Measurements from ENCODE around the gene OR5T3.

The OR5T3 gene

GRCh38 chr11:56271092-56271491 is 19.0 kb downstream of the OR5T3 start:
- H4K20me1 ChIP-seq (ENCODE audit: insufficient read depth): no peaks in the 10 kb centered on the region
- no peak overlapping the region for H3K4me2 ChIP-seq
- H3K9ac ChIP-seq: no peak overlapping the region
- H2AFZ ChIP-seq (ENCODE audit: low read depth): no peak overlapping the region
- no peaks in the 10 kb centered on the region for H3K79me2 ChIP-seq (ENCODE audit: insufficient read depth, low read depth)
- no peaks in the 10 kb centered on the region for H3K36me3 ChIP-seq (ENCODE audit: insufficient read depth)
- no peaks in the 10 kb centered on the region for H3K27me3 ChIP-seq (ENCODE audit: insufficient read depth, low read depth)
- no peak for TF ChIP-seq CTCF (conservative IDR thresholded peaks at IDR 0.05; ENCODE audit: low read depth, low read length)
- H3K4me3 ChIP-seq (IDR thresholded peaks at IDR 0.05; ENCODE audit: insufficient read depth, low read depth, low read length): no peak overlapping the region
- no peak overlapping the region for H3K27ac ChIP-seq
- no peaks in the 10 kb centered on the region for H3K4me1 ChIP-seq (ENCODE audit: low read depth, poor library complexity, severe bottlenecking)

GRCh38 chr11:56273854-56274253 is 21.8 kb downstream of the OR5T3 start, which contains the start of gene OR5T1:
Gene OR5T1, plus strand, starts transcription at chr11:56274154. Its CDS starts 1,485 bp downstream, at chr11:56275639.
- H3K27ac ChIP-seq: no peak within 1 kb of the TSS
- no peaks in the 10 kb centered on the region for H3K27me3 ChIP-seq (ENCODE audit: insufficient read depth, low read depth)
- no peak within 1 kb of the TSS for H3K9ac ChIP-seq
- H2AFZ ChIP-seq (ENCODE audit: low read depth): no peak within 1 kb of the TSS
- H3K4me2 ChIP-seq: no peak within 1 kb of the TSS
- H3K4me3 ChIP-seq (IDR thresholded peaks at IDR 0.05; ENCODE audit: insufficient read depth, low read depth, low read length): no peak within 1 kb of the TSS
- H3K4me1 ChIP-seq (ENCODE audit: low read depth, poor library complexity, severe bottlenecking): no peaks in the 10 kb centered on the region
- TF ChIP-seq CTCF (conservative IDR thresholded peaks at IDR 0.05; ENCODE audit: low read depth, low read length): no peak
- no peaks in the 10 kb centered on the region for H4K20me1 ChIP-seq (ENCODE audit: insufficient read depth)
- no peaks in the 10 kb centered on the region for H3K36me3 ChIP-seq (ENCODE audit: insufficient read depth)
- no peaks in the 10 kb centered on the region for H3K79me2 ChIP-seq (ENCODE audit: insufficient read depth, low read depth)

GRCh38 chr11:56292154-56292553 is 40.1 kb downstream of the OR5T3 start, which contains the start of gene OR8H1:
Gene OR8H1, minus strand, starts transcription at chr11:56292254. Its CDS starts 1,192 bp downstream, at chr11:56291062.
- Histone ChIP-seq H3K79me2 (ENCODE audit: insufficient read depth, low read depth) (no peaks in the 10 kb centered on the region), H3K36me3 (ENCODE audit: insufficient read depth) (no peaks in the 10 kb centered on the region), H3K27ac (no peak within 1 kb of the TSS), H3K4me2 (no peak within 1 kb of the TSS), H3K9ac (no peak within 1 kb of the TSS), H2AFZ (ENCODE audit: low read depth) (no peak within 1 kb of the TSS), H3K27me3 (ENCODE audit: insufficient read depth, low read depth) (no peaks in the 10 kb centered on the region), H3K4me1 (ENCODE audit: low read depth, poor library complexity, severe bottlenecking) (no peaks in the 10 kb centered on the region), H4K20me1 (ENCODE audit: insufficient read depth) (no peaks in the 10 kb centered on the region), H3K4me3 (IDR thresholded peaks at IDR 0.05; ENCODE audit: insufficient read depth, low read depth, low read length) (no peak within 1 kb of the TSS)
- TF ChIP-seq CTCF (conservative IDR thresholded peaks at IDR 0.05; ENCODE audit: low read depth, low read length): no peak

GRCh38 chr11:56296898-56297297 is 44.8 kb downstream of the OR5T3 start:
- Histone ChIP-seq H3K9ac (no peak overlapping the region), H2AFZ (ENCODE audit: low read depth) (no peak overlapping the region), H3K79me2 (ENCODE audit: insufficient read depth, low read depth) (no peaks in the 10 kb centered on the region), H3K27me3 (ENCODE audit: insufficient read depth, low read depth) (no peaks in the 10 kb centered on the region), H3K36me3 (ENCODE audit: insufficient read depth) (no peaks in the 10 kb centered on the region), H4K20me1 (ENCODE audit: insufficient read depth) (no peaks in the 10 kb centered on the region), H3K4me2 (no peak overlapping the region), H3K4me3 (IDR thresholded peaks at IDR 0.05; ENCODE audit: insufficient read depth, low read depth, low read length) (no peak overlapping the region), H3K4me1 (ENCODE audit: low read depth, poor library complexity, severe bottlenecking) (no peaks in the 10 kb centered on the region), H3K27ac (no peak overlapping the region)
- TF ChIP-seq CTCF (conservative IDR thresholded peaks at IDR 0.05; ENCODE audit: low read depth, low read length): no peak
